ENCODE data around the gene CDH8. TPM values are rescaled to one million over a fixed set of nuclear protein-coding genes. Genes with fewer than 3 reads are reported as not detected.

CDH8 gene
- total RNA-seq, 1 experiment from 2014 or later, result 2.5 TPM

DNA sequence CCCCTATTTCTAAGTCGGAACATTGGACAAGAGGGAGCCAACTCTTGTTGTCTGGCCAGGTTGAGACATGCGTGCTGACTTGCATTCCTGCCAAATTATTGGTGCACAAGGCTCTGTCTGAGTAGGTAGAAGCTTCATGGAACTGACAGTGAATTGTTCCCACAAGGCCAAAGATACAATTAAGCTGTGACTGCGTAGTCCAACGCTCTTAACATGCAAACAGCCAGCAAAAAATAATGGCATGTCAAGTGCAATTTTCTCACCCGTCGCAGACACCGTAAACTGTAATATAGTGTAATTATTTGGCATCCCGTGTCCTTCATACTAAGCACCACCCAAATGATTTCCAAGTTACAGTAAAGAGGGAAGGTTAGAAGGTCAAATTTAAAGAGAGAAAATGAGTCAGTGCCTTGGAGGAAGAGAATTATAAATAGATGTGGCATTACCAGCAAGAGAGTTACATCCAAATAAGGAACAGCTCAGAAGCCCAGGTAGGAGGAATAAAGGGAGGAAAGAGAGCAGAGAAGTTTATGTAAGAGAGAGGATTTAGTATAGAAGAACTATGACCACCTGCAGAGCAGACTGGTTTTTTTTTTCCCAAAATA is 21.8 kb downstream of the CDH8 start:
- POLR2A ChIA-PET, result no interaction called here
- no peaks in the 10 kb centered on the region for H4K20me1 ChIP-seq (ENCODE audit: insufficient read depth)
- no peak overlapping the region for H3K27ac ChIP-seq (ENCODE audit: low read depth, low read length)
- no peaks in the 10 kb centered on the region for H3K79me2 ChIP-seq (ENCODE audit: insufficient read depth, low read length)
- DNase-seq (ENCODE audit: low read depth, low spot score) (no peak), ATAC-seq (no peak)
- BruUV-seq (replicated peaks), result no TSS peak
- CTCF ChIA-PET, result no interaction called here
- no peaks in the 10 kb centered on the region for H3K36me3 ChIP-seq (ENCODE audit: control insufficient read depth in 1 of 2, insufficient read depth in 2 of 2, low read length in 2 of 2)
- RAD21 ChIA-PET (ENCODE audit: low non-redundant PET in 1 of 2, low total read pairs in 2 of 2, uncharacterized antibody in 2 of 2, unreplicated experiment in 2 of 2), result no interaction called here
- no peak overlapping the region for H3K4me2 ChIP-seq (ENCODE audit: low read length)
- no peak overlapping the region for H3K9ac ChIP-seq (ENCODE audit: low read length)
- no peaks in the 10 kb centered on the region for H3K4me1 ChIP-seq (ENCODE audit: control insufficient read depth in 1 of 2, insufficient read depth in 2 of 2, low read length in 2 of 2)
- H3K9me3 ChIP-seq (ENCODE audit: control insufficient read depth in 1 of 2, insufficient read depth in 1 of 2, low read depth in 1 of 2, low read length in 2 of 2), result peaks cover 12 to 16% of the 10 kb centered on the region in 2 experiments; a peak in 2 of 4 replicates
- no peaks in the 10 kb centered on the region for H3K27me3 ChIP-seq (ENCODE audit: insufficient read depth, low read length)
- no peaks in the 10 kb centered on the region for H3K9me2 ChIP-seq (ENCODE audit: insufficient read depth)
- H3K4me3 ChIP-seq (replicated peaks in 1 of 2; ENCODE audit: low read depth in 1 of 2, low read length in 2 of 2), result no peak overlapping the region
- H2AFZ ChIP-seq (ENCODE audit: low read depth, low read length, poor library complexity, severe bottlenecking), result no peak overlapping the region
- TF ChIP-seq REST (IDR thresholded peaks at IDR 0.05; ENCODE audit: low read depth) (no peak), FOSL1 (IDR thresholded peaks at IDR 0.05; ENCODE audit: low read depth) (no peak), CBX3 (IDR thresholded peaks at IDR 0.05; ENCODE audit: low read depth) (no peak), CTCF (IDR thresholded peaks at IDR 0.05 in 2 of 3, conservative IDR thresholded peaks at IDR 0.05 in 1 of 3; ENCODE audit: borderline replicate concordance in 1 of 3, insufficient read depth in 1 of 3, low read depth in 2 of 3, low read length in 2 of 3) (no peak), ZBTB33 (IDR thresholded peaks at IDR 0.05; ENCODE audit: extremely low read depth, insufficient replicate concordance, low read length) (no peak), SRF (IDR thresholded peaks at IDR 0.05; ENCODE audit: low read depth) (no peak), ZNF274 (IDR thresholded peaks at IDR 0.05; ENCODE audit: low read depth, low read length) (no peak), RAD21 (IDR thresholded peaks at IDR 0.05; ENCODE audit: low read depth) (no peak), EZH2 (IDR thresholded peaks at IDR 0.05) (no peak), TCF7L2 (IDR thresholded peaks at IDR 0.05; ENCODE audit: borderline replicate concordance, extremely low read depth, insufficient read depth, insufficient read length) (no peak), SP1 (IDR thresholded peaks at IDR 0.05; ENCODE audit: low read depth) (no peak), CEBPB (IDR thresholded peaks at IDR 0.05; ENCODE audit: low read depth) (no peak), MAX (IDR thresholded peaks at IDR 0.05) (no peak), POLR2A (IDR thresholded peaks at IDR 0.05; ENCODE audit: borderline replicate concordance, extremely low read depth, insufficient read depth, insufficient read length) (no peak)
- TF ChIP-seq, protein P1, sequence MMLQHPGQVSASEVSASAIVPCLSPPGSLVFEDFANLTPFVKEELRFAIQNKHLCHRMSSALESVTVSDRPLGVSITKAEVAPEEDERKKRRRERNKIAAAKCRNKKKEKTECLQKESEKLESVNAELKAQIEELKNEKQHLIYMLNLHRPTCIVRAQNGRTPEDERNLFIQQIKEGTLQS (IDR thresholded peaks at IDR 0.05), result no peak
- intact Hi-C loops (cut with micrococcal nuclease), result no loop called here
